ENCODE results near the gene TNFRSF13B.
"Not testable (repeated sequence)": the region's sequence is repeated elsewhere in the genome, so short reads cannot be mapped to it uniquely, and the experiment has no call there.

TNFRSF13B gene

GRCh38 chr17:16920628-16921020, 51.3 kb downstream of the TNFRSF13B start:
- Histone ChIP-seq H3K27ac (no peak overlapping the region), H3K4me3 (no peak overlapping the region)

- no peak overlapping the region for H3K27ac ChIP-seq
- H3K4me3 ChIP-seq: no peak overlapping the region
These were observed 52.0 kb downstream of the TNFRSF13B start for GRCh38 chr17:16919663-16920627.

- no peak overlapping the region for H3K4me3 ChIP-seq
- H3K27ac ChIP-seq: no peak overlapping the region
These were observed 53.5 kb downstream of the TNFRSF13B start for GRCh38 chr17:16918443-16918842.

DNA sequence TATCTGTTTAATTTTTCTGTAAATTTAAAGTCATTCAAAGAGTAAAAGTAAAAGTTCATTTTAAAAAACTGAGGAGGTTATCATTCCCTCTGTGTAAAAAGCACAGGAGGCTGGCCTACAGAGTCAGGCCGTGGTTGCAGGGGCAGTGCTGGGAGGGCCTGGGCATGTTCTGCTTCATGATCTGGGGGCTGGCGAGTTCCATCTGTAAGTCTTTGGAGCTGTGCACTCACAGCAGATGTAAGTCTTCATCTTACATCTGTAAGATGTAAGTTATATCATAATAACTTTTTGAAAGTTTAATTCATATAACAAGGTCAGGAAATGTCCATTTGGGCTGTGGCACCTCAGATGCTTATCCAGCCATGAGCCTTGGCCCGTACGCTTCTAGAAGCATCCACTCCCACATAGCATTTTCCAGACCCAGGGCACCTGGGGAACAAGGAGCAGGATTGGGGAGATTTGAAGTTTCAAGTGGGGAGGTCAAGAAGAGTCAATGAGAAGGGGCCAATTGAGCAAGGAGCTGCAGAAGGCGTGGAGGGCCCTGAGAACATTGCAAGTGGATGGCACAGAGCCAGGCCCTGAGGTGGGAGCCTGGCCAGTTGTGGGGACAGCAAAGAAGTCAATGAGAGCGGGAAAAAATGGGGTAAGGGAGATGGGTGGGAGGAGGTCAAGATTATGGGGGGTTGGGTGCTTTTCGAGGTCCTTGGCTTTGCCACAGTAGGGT, 54.1 kb downstream of the TNFRSF13B start:
- no peak overlapping the region for H3K4me3 ChIP-seq
- H3K27ac ChIP-seq: no peak overlapping the region

- H3K4me3 ChIP-seq: no peak overlapping the region
- H3K27ac ChIP-seq: no peak overlapping the region
These were observed 55.4 kb downstream of the TNFRSF13B start for GRCh38 chr17:16916557-16916920.

DNA sequence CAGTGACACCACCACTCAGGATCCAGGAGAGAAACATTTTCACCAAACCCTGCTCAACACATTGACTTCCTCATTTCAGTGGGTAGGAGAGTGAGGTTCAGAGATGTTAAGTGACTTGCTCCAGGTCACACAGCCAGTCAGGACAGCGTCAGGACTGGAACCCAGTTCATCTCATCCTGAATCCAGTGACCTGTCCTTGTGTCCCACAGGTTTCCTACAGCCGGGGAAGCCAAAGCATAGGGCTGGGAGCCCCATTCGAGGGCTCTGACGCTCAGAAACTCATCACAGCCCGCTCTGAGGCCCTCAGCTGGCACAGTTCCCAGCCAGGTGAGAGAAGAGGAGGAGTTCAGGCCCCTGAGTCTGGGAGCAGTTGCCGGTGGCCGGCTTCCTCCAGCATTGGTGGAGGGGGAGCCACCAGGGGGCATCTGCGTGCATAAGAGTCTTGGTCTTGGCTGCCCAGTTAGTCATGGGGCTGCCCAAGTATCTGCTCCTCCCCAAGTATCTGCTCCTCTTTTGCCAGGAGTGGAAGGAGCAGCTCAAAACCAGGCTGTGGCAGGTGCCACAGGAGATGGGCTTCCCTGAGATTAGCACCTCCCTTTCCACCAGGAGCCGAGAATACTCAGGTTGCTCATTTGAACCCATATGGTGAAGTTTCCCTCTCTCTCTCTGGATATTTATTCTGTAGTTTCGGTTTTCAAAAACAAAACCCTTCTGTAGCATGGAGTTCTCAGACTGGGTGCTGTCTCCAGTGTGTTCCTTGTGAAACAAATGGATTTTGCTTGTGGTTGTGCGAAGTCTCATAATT, 56.0 kb downstream of the TNFRSF13B start:
- Histone ChIP-seq H3K27ac (no peak overlapping the region), H3K4me3 (no peak overlapping the region)

GRCh38 chr17:16913463-16913862, 58.5 kb downstream of the TNFRSF13B start:
- no peak overlapping the region for H3K4me3 ChIP-seq
- H3K27ac ChIP-seq: no peak overlapping the region

DNA sequence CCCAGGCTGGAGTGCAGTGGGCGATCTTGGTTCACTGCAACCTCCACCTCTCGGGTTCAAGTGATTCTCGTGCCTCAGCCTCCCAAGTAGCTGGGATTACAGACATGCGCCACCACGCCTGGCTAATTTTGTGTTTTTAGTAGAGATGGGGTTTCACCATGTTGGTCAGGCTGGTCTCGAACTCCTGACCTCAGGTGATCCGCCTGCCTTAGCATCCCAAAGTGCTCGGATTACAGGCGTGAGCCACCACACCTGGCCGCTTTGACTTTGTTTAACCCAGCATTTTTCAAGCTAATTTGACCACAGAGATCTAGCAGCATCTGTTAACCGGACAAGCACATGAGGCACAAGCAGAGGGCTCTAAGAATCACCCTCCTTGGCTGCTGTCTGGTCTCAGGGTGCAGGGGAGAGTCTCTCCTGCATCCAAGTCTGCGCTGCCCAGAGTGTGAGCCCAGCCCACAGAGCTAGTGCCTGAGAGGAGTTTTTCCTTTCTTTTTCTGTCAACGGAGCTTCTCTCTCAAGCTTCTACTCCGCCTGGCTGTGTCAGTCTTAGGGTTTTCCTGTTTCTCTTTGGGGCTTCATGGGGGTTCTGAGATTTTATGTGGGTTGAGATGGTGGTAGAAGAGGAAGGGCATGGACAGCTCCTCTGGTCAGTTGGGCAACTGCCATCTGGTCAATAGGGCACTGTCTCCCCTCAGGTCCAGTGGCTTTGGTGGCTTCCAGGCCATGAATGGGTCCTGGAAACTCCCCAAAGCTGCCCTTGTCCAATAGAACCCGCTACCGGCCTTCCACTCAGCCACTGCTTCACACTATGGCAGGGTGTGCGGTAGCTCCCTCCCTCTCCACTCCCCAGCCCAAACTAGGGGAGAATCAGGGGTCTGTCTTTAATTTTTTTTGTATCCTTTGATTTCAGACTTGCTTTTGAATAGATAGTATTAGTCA, 59.6 kb downstream of the TNFRSF13B start:
- no peak overlapping the region for H3K4me3 ChIP-seq
- H3K27ac ChIP-seq: no peak overlapping the region

- Histone ChIP-seq H3K4me3 (no peak overlapping the region), H3K27ac (peak overlapping the region in 1 of 21 experiments; percentile 54)
These were observed 60.6 kb downstream of the TNFRSF13B start for GRCh38 chr17:16911141-16911937.

DNA sequence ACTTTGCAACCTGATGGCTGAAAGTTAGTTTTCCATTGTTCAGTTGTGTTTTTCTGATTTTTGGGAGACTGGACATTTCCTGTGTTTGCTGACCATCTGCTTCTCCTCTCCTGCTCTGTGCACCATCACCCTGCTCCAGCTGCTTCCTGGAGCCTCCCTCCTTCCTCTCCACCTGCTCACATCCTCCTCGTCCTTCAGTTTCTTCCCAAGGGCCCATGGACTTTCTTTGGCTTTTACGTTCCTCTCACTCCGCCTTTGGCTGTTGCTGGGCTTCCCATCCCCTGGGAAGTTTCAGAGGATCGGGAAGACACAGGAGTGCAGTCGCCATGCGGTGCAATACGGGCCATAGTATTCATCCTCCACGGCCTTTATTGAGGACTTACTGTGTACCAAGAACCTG, 61.6 kb downstream of the TNFRSF13B start:
- Histone ChIP-seq H3K27ac (no peak overlapping the region), H3K4me3 (no peak overlapping the region)

DNA sequence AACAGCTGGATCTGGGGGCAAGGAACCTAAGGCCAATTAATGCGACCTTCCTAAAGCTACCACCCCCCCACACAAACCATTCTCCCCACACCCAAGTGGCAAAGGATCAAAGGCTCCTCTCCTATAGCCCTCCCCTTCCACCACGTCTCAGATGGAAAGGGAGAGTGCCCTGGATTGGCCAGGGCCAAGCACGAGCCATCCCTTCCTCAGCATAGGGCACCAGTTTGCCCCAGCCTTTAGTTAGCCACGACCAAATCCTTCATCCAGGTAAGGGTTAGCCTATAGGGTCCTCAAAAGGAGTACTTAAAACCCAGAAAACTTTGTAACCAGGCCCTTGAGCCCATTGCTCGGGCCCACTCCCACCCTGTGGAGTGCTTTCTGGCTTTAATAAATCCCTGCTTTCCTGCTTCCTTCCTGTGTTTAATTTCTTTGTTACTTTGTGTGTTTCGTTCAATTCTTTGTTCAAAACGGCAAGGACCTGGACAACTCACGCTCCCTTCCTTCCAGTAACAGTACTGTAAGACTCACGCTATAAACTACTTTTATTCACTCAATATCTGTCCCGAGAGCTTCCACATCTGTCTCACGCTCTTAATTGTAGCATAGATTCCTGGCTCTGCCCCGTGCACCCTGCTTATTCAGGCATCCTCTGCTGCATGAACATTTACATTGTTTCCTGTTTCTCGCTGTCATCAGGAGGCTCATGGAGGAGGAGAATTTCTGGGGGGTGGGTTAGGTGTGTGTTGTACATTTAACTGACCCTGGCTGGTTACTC, 62.3 kb downstream of the TNFRSF13B start:
- no peak overlapping the region for H3K4me3 ChIP-seq
- H3K27ac ChIP-seq: peak overlapping the region in 1 of 21 experiments; percentile 5

- no peak overlapping the region for H3K27ac ChIP-seq
- H3K4me3 ChIP-seq: no peak overlapping the region
These were observed 63.6 kb downstream of the TNFRSF13B start for GRCh38 chr17:16908273-16908672.

GRCh38 chr17:16906680-16907079, 65.2 kb downstream of the TNFRSF13B start:
- Histone ChIP-seq H3K4me3 (no peak overlapping the region), H3K27ac (no peak overlapping the region)

DNA sequence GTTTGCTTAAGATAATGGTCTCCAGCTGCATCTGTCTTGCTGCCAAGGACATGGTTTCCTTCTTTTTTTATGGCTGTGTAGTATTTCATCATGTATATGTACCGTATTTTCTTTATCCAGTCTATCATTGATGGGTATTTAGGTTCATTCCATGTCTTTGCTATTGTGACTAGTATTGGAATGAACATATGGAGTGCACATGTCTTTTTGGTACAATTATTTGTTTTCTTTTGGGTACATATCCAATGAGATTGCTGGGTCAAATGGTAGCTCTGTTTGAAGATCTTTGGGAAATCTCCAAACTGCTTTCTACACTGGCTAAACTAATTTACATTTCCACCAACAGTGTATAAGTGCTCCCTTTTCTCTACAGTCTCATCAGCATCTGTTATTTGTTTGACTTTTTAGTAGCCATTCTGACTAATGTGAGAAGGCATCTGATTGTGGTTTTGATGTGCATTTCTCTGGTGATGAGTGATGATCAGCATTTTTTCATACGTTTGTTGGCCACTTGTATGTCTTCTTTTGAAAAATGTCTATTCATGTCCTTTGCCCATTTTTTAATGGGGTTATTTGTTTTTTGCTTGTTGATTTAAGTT, 66.2 kb downstream of the TNFRSF13B start:
- H3K27ac ChIP-seq: peak overlapping the region in 3 of 21 experiments; percentile 29 to 54 (median 42)
- H3K4me3 ChIP-seq: no peak overlapping the region

DNA sequence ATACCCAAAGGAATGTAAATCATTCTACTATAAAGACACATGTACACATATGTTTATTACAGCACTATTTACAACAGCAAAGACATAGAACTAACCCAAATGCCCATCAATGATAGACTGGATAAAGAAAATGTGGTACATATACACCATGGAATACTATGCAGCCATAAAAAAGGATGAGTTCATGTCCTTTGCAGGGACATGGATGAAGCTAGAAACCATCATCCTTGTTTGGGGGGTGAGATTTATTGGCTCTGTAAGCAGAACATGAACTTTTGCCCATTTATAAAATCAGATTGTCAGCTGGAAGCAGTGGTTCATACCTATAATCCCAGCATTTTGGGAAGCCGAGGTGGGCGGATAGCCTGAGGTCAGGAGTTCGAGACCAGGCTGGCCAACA, 68.8 kb downstream of the TNFRSF13B start:
- not testable (repeated sequence) for H3K27ac ChIP-seq, H3K4me3 ChIP-seq

GRCh38 chr17:16900288-16900882, 71.5 kb downstream of the TNFRSF13B start:
- Histone ChIP-seq H3K27ac (no peak overlapping the region), H3K4me3 (no peak overlapping the region)

Measured in skin epidermis (tissue), 12 donors.